Activated CD8-positive, alpha-beta T cell treated with anti-CD3 and anti-CD28 coated beads for 36 hours (primary cell): ENCODE measurements around the gene XRN1. TPM values are rescaled to one million over a fixed set of nuclear protein-coding genes. Genes with fewer than 3 reads are reported as not detected.

Experiments
- ATAC-seq: fragments of 200-7000 bp; cut with Tn5 transposase; one replicate; pipeline ENCODE4 v1.10.0; 2021; ENCODE audit warnings: mild to moderate bottlenecking, moderate library complexity
- CTCF ChIA-PET: fragments of 350-600 bp; sonication (Branson Sonifier 250); formaldehyde crosslinking; loops from one replicate; lab custom pipeline; 2021; ENCODE audit warnings: antibody characterized with exemption; lab: Charles Lee
- POLR2A ChIA-PET: fragments of 350-600 bp; sonication (Branson Sonifier 250); formaldehyde crosslinking; loops from one replicate; lab custom pipeline; 2021; ENCODE audit warnings: antibody characterized with exemption; lab: Charles Lee
- DNase-seq: peaks from one replicate; pipeline ENCODE4 v3.0.0-alpha.2; 2020
- H3K27ac Mint-ChIP-seq: one replicate; pipeline ENCODE4 v1.8.0; 2021; ENCODE audit warnings: mild to moderate bottlenecking, mixed read lengths
- H3K27me3 Mint-ChIP-seq: one replicate; pipeline ENCODE4 v1.8.0; 2021; ENCODE audit warnings: mixed read lengths
- H3K36me3 Mint-ChIP-seq: one replicate; pipeline ENCODE4 v1.8.0; 2021; ENCODE audit warnings: low read depth, mixed read lengths
- H3K4me1 Mint-ChIP-seq: one replicate; pipeline ENCODE4 v1.8.0; 2021; ENCODE audit warnings: low read depth, mixed read lengths
- H3K4me3 Mint-ChIP-seq: one replicate; pipeline ENCODE4 v1.8.0; 2021; ENCODE audit warnings: mild to moderate bottlenecking, moderate library complexity, mixed read lengths
- H3K9me3 Mint-ChIP-seq: one replicate; pipeline ENCODE4 v1.8.0; 2021; ENCODE audit warnings: mixed read lengths
- intact Hi-C: fragments of 100-400 bp; cut with micrococcal nuclease; formaldehyde crosslinking; loops from one replicate; pipeline ENCODE4 v1.10.0; 2022
- total RNA-seq, 2 experiments: library from RNA; stranded (reverse); gene quantifications; one replicate each; pipeline ENCODE4 v1.2.3, GENCODE V29; 2021
- TF ChIP-seq, protein P1 (sequence below): fragments of 200-600 bp; IDR thresholded peaks from one replicate; pipeline ENCODE4 v1.8.0; 2022; ENCODE audit warnings: antibody characterized with exemption, mild to moderate bottlenecking

XRN1 gene
- total RNA-seq, 2 experiments from 2014 or later: 41.3 to 43.5 TPM

DNA sequence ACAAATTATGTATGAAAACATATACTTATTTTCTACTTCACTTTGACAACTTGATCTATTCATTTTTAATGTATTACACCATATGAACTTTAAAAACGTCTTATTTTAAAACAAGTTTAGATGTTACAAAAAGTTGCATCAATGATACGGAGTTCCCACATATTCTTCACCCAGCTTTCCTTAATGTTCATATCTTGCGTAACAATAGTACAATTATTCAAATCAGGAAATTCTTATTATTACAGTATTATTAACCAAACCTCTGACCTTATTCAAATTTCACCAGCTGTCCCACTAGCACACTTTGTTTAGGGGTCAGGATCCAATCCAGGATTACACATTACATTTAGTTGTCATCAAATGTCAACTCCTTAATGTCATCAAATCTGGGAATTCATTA lies 12.9 kb upstream of the XRN1 start:
- no peak overlapping the region for H3K27ac Mint-ChIP-seq
- ATAC-seq (no peak), DNase-seq (no peak)
- H3K27me3 Mint-ChIP-seq: no peaks in the 10 kb centered on the region
- POLR2A ChIA-PET: no interaction called here
- CTCF ChIA-PET: no interaction called here
- intact Hi-C loops: no loop called here
- H3K4me1 Mint-ChIP-seq: no peaks in the 10 kb centered on the region
- peaks cover 17% of the 10 kb centered on the region for H3K36me3 Mint-ChIP-seq
- H3K4me3 Mint-ChIP-seq: no peak overlapping the region
- no peaks in the 10 kb centered on the region for H3K9me3 Mint-ChIP-seq
- TF ChIP-seq, protein P1, sequence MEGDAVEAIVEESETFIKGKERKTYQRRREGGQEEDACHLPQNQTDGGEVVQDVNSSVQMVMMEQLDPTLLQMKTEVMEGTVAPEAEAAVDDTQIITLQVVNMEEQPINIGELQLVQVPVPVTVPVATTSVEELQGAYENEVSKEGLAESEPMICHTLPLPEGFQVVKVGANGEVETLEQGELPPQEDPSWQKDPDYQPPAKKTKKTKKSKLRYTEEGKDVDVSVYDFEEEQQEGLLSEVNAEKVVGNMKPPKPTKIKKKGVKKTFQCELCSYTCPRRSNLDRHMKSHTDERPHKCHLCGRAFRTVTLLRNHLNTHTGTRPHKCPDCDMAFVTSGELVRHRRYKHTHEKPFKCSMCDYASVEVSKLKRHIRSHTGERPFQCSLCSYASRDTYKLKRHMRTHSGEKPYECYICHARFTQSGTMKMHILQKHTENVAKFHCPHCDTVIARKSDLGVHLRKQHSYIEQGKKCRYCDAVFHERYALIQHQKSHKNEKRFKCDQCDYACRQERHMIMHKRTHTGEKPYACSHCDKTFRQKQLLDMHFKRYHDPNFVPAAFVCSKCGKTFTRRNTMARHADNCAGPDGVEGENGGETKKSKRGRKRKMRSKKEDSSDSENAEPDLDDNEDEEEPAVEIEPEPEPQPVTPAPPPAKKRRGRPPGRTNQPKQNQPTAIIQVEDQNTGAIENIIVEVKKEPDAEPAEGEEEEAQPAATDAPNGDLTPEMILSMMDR: no peak

GRCh38 chr3:142459929-142460328 lies 12.1 kb upstream of the XRN1 start:
- intact Hi-C loops: no loop called here
- Mint-ChIP-seq H3K4me1 (no peaks in the 10 kb centered on the region), H3K27me3 (no peaks in the 10 kb centered on the region), H3K4me3 (no peak overlapping the region), H3K27ac (no peak overlapping the region), H3K9me3 (no peaks in the 10 kb centered on the region), H3K36me3 (peaks cover 19% of the 10 kb centered on the region)
- no peak for ATAC-seq
- TF ChIP-seq, protein P1: no peak
- ChIA-PET POLR2A (no interaction called here), CTCF (no interaction called here)
- DNase-seq: no peak

GRCh38 chr3:142459096-142459495 lies 11.3 kb upstream of the XRN1 start:
- ATAC-seq: no peak
- Mint-ChIP-seq H3K36me3 (peaks cover 19% of the 10 kb centered on the region), H3K27me3 (no peaks in the 10 kb centered on the region), H3K4me1 (no peaks in the 10 kb centered on the region), H3K27ac (no peak overlapping the region), H3K4me3 (no peak overlapping the region), H3K9me3 (no peaks in the 10 kb centered on the region)
- intact Hi-C loops: no loop called here
- no peak for DNase-seq
- TF ChIP-seq, protein P1: no peak
- CTCF ChIA-PET: no interaction called here
- POLR2A ChIA-PET: no interaction called here

DNA sequence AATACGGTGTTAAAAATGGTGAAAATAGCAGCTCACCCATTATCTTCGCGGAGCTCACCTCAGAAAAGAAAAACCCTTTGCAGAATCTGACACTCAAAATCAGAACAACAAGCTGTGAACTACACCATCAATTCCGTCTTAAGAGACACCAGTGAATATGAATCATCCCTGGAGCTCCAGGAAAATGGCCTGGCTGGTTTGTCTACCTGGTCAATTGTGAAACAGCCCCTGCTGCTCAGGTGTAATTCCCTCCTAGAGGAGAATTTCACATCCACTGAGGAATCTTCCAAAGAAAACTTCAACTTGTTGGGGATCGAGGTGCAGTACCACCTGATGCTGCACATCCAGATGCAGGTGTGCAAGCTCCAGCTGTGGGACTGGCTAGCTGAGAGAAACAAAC lies 3.0 kb upstream of the XRN1 start:
- Mint-ChIP-seq H3K4me3 (no peak overlapping the region), H3K27me3 (no peaks in the 10 kb centered on the region), H3K4me1 (peaks cover 5% of the 10 kb centered on the region), H3K27ac (no peak overlapping the region), H3K36me3 (peaks cover 30% of the 10 kb centered on the region), H3K9me3 (no peaks in the 10 kb centered on the region)
- ATAC-seq (no peak), DNase-seq (no peak)
- TF ChIP-seq, protein P1: no peak
- CTCF ChIA-PET: no interaction called here
- POLR2A ChIA-PET: interaction anchor here (0.6 to 1.0 kb wide), 2 partner anchors 551 to 686 kb away, joined by 3 to 4 read pairs; partner anchors contain the start of gene U2SURP
- intact Hi-C loops: no loop called here

DNA sequence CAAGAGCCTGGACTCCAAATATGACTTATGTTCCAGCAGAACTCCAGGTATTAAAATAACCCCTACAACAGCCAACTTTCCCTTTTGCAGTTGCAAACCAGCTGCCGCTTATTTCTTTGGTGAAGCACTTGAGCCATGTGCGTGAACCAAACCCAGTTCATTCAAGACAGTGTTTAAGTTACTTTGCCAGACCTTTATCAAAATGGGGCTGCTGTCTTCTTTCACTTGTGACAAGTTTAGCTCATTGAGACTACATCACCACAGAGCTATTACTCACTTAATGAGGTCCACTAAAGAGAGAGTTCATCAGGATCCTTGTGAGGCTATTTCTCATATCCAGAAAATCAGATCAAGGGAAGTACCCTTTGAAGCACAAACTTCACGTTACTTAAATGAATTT lies 2.4 kb upstream of the XRN1 start:
- CTCF ChIA-PET: interaction anchor here (1.1 kb wide), 1 partner anchor 59 kb away, joined by 4 read pairs; no protein-coding TSS in a partner anchor
- POLR2A ChIA-PET: interaction anchor here (0.6 to 1.0 kb wide), 2 partner anchors 16 to 551 kb away, joined by 3 to 4 read pairs; partner anchors contain the start of gene U2SURP
- no peaks in the 10 kb centered on the region for H3K9me3 Mint-ChIP-seq

More for the DNA sequence above, 2.4 kb upstream of the XRN1 start:
- no peak for ATAC-seq
- Mint-ChIP-seq H3K36me3 (peaks cover 28% of the 10 kb centered on the region), H3K4me3 (no peak overlapping the region), H3K27ac (no peak overlapping the region), H3K4me1 (peaks cover 12% of the 10 kb centered on the region), H3K27me3 (no peaks in the 10 kb centered on the region)
- intact Hi-C loops: no loop called here
- TF ChIP-seq, protein P1: no peak
- no peak for DNase-seq
